HG02610 (cell line): ENCODE measurements around the gene SDK2.

Source experiments
- ATAC-seq: cut with Tn5 transposase; IDR thresholded peaks from one replicate; pipeline ENCODE4 v1.9.1; 2021; ENCODE audit warnings: mild to moderate bottlenecking, moderate library complexity; ENCODE audit not compliant: unreplicated experiment

SDK2 gene

GRCh38 chr17:73634629-73635028 lies 9.6 kb downstream of the SDK2 start:
- no peak for ATAC-seq

DNA sequence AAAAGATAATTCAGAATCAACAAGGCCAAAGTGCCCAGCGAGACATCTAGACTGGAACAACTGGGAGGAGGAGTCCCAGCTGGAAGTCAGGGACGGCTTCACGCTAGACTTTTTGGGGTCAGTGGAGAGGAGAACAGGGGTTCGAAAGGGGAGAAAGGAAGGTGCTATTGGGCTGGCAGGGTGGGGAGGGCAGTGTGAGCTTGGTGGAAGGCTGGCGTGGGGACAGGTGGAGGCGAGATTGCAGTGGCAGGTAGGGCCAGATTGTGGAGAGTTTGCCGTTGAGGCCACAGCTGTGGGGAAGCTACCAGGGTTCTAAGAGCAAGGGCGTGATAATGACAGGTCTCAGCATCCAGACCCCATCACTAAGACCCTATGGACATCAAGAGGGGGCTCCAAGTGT lies 10.5 kb downstream of the SDK2 start:
- no peak for ATAC-seq

DNA sequence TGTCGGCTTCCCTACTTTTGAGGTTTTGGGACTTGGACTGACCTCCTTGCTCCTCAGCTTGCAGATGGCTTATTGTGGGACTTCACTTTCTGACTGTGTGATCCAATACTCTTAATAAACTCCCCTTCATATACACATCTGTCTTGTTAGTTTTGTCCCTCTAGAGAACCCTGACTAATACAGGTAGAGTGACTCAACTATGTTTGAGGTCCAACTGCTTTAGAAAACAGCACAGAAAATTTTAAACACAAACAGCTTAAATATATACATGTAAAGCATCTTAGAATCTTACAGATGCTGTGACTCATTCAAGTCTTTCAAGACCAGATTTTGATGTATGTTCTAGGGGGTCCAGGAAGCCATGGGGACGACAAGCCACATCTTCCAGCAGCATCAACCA lies 11.7 kb downstream of the SDK2 start:
- no peak for ATAC-seq

- ATAC-seq, result no peak
Measured at GRCh38 chr17:73630965-73631595, 13.2 kb downstream of the SDK2 start.

DNA sequence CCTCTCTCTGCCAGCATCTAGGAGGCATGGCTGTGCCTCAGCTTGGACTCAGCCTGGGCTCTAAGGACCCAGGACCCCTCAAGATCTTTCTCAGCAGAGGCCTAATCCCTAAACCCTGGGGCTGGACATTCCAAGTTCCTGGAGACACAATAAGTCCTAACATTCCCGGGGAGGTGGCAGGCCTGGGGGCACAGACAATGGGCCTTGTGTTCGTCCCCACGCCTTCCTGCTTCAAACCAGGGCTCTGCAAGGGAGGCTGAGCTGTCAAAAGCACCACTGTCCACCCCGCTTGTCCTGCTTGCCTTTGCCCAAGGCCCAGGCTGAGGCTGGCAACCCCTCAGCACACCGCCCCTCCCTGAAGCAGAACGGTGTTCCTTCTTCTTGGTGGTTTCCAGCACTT lies 13.7 kb downstream of the SDK2 start:
- ATAC-seq, result no peak

- ATAC-seq, result no peak
Measured at GRCh38 chr17:73628642-73629552, 15.3 kb downstream of the SDK2 start.

- ATAC-seq, result no peak
Measured at GRCh38 chr17:73625991-73626673, 18.1 kb downstream of the SDK2 start.

DNA sequence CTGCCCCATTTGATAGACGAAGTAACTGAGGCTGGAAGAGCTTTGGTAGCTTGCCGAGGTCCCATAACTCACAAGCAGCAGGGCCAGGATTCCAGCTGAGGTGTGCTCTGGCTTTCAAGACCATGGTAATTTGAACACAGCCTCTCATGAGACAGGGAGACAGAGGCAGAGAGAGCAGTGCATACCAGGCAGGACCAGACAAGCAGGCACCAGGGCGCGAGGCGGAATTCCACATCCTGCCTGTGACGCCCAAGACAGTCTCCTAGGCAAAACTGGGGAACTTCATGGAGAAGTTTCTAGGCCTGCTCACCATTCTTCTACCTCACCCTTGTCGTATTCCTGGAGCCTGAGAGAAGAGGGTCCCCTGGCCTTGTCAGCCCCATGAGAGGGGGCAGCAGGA lies 19.2 kb downstream of the SDK2 start:
- no peak for ATAC-seq

DNA sequence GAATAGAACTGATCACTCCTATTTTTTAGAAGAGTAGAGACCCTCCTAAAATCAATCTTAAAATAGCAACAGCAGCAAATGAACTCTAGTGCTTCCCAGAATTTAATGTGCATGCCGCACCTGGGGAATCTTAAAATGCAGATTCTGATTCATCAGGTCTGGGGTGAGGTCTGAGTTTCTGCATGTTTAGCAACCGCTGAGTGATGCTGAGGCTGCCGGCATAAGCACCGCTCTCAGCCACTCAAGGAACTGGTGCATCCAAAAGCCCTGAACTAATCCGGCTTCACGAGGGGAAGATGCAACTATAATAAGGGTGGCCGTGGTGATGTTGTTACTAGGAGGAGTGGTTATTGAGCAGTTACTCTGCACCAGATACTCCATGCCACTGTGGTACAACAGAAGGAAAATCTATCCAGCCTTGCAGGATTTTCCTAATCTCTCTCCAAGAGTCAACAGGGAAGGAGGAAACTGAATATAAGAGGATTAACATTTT lies 19.7 kb downstream of the SDK2 start:
- ATAC-seq, result no peak

DNA sequence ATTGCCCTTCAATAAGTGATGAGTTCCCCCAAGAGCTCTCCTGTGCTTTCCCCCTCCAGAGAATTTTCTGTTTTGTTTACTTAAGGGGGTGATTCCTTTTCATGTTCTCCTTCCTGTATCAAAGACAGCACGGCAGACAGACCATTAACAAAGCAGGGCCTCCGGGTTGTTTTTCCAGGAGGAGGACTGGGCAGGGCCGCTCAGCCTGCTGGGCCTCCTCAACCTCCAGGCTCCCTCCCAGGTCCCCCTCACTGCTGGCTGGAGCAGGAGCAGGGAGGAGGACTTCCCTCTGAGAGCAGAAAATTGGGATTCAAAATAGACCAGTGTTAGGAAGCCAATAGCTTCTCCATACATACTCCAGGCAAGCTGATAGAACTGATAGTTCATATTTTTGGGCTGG lies 20.4 kb downstream of the SDK2 start:
- no peak for ATAC-seq

DNA sequence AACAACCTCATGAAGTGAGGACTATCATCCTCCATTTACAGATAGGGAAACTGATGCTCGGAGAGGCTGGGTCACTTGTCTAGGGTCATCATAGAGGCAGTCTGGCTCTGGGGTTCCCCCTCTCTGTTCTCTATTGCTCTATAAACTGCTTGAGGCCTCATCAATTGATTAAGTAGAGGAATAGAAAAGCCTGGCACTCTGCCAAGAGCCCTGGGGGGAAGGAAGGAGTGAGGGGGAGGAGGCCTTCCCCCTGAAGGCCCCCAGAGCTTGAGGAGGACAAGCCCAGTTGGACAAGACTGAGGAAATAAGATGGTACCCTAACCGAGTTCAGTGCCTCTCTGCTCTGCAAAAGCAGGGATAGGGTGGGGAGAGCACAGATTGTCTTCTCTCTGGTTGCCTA lies 21.0 kb downstream of the SDK2 start:
- no peak for ATAC-seq

GRCh38 chr17:73622381-73622780 lies 21.9 kb downstream of the SDK2 start:
- ATAC-seq, result no peak

GRCh38 chr17:73621685-73622084 lies 22.6 kb downstream of the SDK2 start:
- ATAC-seq, result no peak

DNA sequence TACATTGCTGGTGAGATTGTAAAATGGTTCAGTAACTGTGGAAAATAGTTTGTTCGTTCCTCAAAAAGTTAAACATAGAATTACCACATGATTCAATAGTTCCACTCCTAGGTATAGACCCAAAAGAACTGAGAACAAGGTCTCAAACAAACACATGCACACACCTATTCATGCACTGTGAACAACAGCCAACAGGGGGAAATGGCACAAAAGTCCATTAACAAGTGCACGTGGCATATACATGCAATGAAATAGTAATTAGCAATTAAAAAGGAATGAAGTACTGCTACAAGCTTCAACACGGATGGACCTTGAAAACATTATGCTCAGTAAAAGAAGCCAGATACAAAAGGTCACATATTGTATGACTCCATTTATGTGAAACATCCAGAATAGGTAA lies 23.8 kb downstream of the SDK2 start:
- ATAC-seq, result no peak

DNA sequence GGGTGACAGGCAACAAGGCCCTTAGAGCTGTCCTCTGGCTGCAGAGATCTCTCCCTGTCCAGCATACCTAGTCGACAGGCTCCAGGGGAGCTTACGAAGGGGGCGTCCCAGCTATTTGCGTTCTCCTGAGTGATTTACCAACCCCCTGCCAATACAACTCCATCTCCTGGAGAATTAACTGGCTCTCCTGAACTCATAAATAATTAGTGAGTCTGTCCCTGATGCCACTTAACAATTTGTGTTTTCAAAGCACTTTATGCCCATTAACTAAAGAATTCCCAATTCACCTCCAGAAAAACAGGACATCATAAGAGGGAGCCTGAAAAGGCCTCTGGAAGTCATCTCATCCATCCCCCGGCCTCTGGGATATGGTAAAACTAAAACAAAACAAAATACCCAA lies 26.7 kb downstream of the SDK2 start:
- ATAC-seq, result no peak

DNA sequence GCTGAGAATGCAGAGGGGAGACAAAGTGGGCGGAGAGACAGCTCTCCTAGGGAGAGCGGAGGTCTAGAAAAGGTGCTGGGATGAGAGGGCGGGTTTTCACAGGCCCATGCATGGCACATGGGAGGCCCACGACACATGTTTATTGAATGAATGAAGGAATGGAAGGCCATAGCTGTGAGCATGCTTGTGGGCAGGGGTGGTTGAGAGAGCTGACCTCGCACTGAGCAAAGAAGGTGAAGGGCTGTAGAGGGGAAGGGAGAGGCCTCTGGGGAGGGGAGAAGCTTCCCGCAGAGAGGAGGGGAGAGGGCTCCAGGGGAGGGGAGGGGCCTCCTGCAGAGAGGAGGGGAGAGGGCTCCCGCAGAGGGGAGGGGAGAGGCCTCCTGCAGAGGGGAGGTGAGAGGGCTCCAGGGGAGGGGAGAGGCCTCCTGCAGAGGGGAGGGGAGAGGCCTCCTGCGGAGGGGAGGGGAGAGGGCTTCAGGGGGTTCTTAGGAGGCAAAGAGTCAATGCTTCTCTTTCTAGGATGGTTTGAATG lies 27.3 kb downstream of the SDK2 start:
- no peak for ATAC-seq

GRCh38 chr17:73616120-73616872 lies 27.9 kb downstream of the SDK2 start:
- ATAC-seq, result no peak

DNA sequence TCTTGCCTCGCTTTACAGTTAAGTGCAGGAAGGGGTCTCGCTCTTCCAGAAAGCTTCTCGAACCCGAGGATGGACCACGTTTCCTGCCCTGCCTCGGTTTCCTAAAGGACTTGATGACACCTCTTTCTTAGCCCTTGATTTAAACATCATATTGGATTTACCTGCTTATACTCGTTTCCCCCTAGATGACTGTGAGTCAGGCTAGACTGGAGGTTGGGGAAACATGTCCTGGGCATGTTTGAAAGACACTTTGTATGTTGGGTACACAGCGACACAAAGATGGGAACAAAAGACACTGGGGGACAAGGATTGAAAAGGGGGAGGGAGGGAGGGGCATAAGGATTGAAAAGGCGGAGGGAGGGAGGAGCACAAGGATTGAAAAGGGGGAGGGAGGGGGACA lies 30.0 kb downstream of the SDK2 start:
- ATAC-seq, result no peak

- ATAC-seq, result no peak
Measured at GRCh38 chr17:73613271-73614233, 30.7 kb downstream of the SDK2 start.

DNA sequence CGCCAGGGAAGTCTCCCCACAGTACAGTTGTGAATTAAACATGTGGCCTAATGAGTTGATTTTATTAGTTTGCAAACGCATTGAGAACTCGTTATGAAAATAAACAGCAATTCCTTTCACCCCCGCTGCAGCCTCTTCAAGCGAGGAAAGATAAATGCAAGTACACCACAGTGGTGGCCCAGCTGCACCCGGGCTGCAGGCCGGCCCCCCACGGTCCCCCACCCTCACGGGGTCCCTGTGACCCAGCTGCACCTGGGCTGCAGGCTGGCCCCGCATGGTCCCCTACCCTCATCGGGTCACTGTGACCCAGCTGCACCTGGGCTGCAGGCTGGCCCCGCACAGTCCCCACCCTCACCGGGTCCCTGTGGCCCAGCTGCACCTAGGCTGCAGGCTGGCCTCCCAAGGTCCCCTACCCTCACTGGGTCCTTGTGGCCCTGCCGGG lies 32.2 kb downstream of the SDK2 start:
- ATAC-seq, result no peak
